CD4-positive, CD25-positive, alpha-beta regulatory T cell (primary cell): Measurements from ENCODE around the gene AGAP9. TPM values are rescaled to one million over a fixed set of nuclear protein-coding genes. Genes with fewer than 3 reads are reported as not detected.
"Not testable (repeated sequence)": the region's sequence is repeated elsewhere in the genome, so short reads cannot be mapped to it uniquely, and the experiment has no call there.

Experiments used
- ATAC-seq, 2 donors: fragments of 150-1000 bp; cut with Tn5 transposase; one replicate each; pipeline ENCODE4 v1.10.0; 2021; ENCODE audit warnings: low read depth in 2 of 2, moderate number of reproducible peaks in 2 of 2, moderate library complexity in 1 of 2
- DNase-seq, 3 donors: peaks; one replicate each; pipeline versions ENCODE4 v3.0.0 to v3.0.0-alpha.2; 2012 to 2022; ENCODE audit warnings: mixed read lengths in 1 of 3
- H3K27ac ChIP-seq: one replicate; pipeline ENCODE4 v1.7.0; 2013; ENCODE audit warnings: mild to moderate bottlenecking, low read length; ENCODE audit not compliant: insufficient read depth, poor library complexity, severe bottlenecking
- H3K27me3 ChIP-seq: one replicate; pipeline ENCODE4 v1.7.0; 2013; ENCODE audit warnings: low read length; ENCODE audit not compliant: control insufficient read depth, insufficient read depth
- H3K36me3 ChIP-seq: one replicate; pipeline ENCODE4 v1.7.0; 2013; ENCODE audit warnings: mild to moderate bottlenecking, low read length, moderate library complexity; ENCODE audit not compliant: control insufficient read depth, insufficient read depth
- H3K4me1 ChIP-seq: 2 replicates; pipeline ENCODE4 v1.7.0; 2013; ENCODE audit warnings: mild to moderate bottlenecking, low read length; ENCODE audit not compliant: insufficient read depth, control insufficient read depth, poor library complexity, severe bottlenecking
- H3K4me3 ChIP-seq: one replicate; pipeline ENCODE4 v1.7.0; 2013; ENCODE audit warnings: low read depth, mild to moderate bottlenecking, low read length, moderate library complexity
- H3K9me3 ChIP-seq, 2 experiments: 1 replicate in 1 of 2; 2 replicates in 1 of 2; pipeline ENCODE4 v1.7.0; 2013; ENCODE audit warnings: low read length in 2 of 2, mild to moderate bottlenecking in 1 of 2, moderate library complexity in 1 of 2; ENCODE audit not compliant: control insufficient read depth in 2 of 2
- H3K27ac Mint-ChIP-seq, 3 donors: one replicate each; pipeline ENCODE4 v1.8.0; 2020 to 2022; ENCODE audit warnings: mild to moderate bottlenecking in 3 of 3, mixed read lengths in 3 of 3, moderate library complexity in 2 of 3
- H3K27me3 Mint-ChIP-seq: one replicate; pipeline ENCODE4 v1.8.0; 2022; ENCODE audit warnings: mild to moderate bottlenecking, mixed read lengths
- H3K36me3 Mint-ChIP-seq: one replicate; pipeline ENCODE4 v1.8.0; 2020; ENCODE audit warnings: mixed read lengths
- H3K4me1 Mint-ChIP-seq, 4 donors: one replicate each; pipeline ENCODE4 v1.8.0; 2020 to 2022; ENCODE audit warnings: mixed read lengths in 4 of 4, mild to moderate bottlenecking in 1 of 4
- H3K4me3 Mint-ChIP-seq, 4 donors: one replicate each; pipeline ENCODE4 v1.8.0; 2020 to 2022; ENCODE audit warnings: mild to moderate bottlenecking in 4 of 4, mixed read lengths in 4 of 4, moderate library complexity in 3 of 4
- H3K9me3 Mint-ChIP-seq, 7 donors: one replicate each; pipeline ENCODE4 v1.8.0; 2020 to 2022; ENCODE audit warnings: mixed read lengths in 7 of 7, mild to moderate bottlenecking in 3 of 7, moderate library complexity in 2 of 7
- polyA plus RNA-seq, 4 donors: library from polyadenylated mRNA; unstranded; fragments of 300-500 nt; fragmentation: Illumina TruSeq; gene quantifications; one replicate each; pipeline ENCODE4 v1.2.3, GENCODE V29; 2021
- total RNA-seq: library from RNA; stranded (reverse); gene quantifications from one replicate; pipeline ENCODE4 v1.2.3, GENCODE V29; 2022

The AGAP9 gene
- total and polyA plus RNA-seq, 5 donors from 2014 or later, result 0.07 to 8.0 (median 0.46) TPM; not detected in 2

DNA sequence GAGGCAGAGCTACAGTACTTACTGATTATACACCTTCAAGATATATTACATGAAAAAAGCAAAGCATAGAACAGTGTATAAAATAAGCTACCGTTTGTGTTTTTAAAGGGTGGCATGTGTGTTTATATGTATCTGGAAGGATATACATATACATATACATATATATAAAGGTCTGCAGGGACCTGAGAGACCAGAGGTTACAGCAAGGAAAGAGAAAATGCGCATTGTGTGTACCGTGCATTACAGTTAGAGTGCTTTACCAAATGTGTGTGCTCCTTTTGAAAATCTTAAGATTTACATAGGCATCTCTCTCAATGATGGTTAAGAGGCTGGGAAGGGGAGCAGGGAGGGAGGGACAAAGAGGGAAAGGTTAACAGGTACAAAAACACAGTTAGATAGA lies 23.8 kb upstream of the AGAP9 start:
- DNase-seq, H3K27me3 Mint-ChIP-seq, H3K4me1 ChIP-seq, ATAC-seq, H3K4me3 ChIP-seq, H3K9me3 Mint-ChIP-seq, H3K4me3 Mint-ChIP-seq, H3K36me3 Mint-ChIP-seq, H3K9me3 ChIP-seq, H3K4me1 Mint-ChIP-seq, H3K27me3 ChIP-seq, H3K36me3 ChIP-seq, H3K27ac Mint-ChIP-seq, H3K27ac ChIP-seq: not testable (repeated sequence)

DNA sequence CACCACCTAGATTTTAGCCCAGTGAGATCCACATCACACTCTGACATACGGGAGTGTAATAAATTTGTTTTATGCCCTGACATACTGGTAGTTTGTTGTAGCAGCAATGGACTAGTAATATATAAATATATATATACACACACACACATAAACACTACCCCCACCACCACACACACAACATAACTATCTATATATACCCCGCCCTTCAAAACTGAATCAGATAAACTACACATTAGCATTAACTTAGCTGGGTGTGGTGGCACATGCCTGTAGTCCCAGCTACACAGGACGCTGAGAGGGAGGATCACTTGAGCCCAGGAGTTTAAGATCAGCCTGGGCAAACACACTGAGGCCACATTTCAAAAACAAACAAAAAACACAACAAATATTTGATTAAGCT lies 13.0 kb upstream of the AGAP9 start:
- DNase-seq, H3K27me3 Mint-ChIP-seq, H3K27ac Mint-ChIP-seq, H3K36me3 Mint-ChIP-seq, ATAC-seq, H3K9me3 Mint-ChIP-seq, H3K36me3 ChIP-seq, H3K4me3 ChIP-seq, H3K27me3 ChIP-seq, H3K4me1 Mint-ChIP-seq, H3K9me3 ChIP-seq, H3K4me3 Mint-ChIP-seq, H3K27ac ChIP-seq, H3K4me1 ChIP-seq: not testable (repeated sequence)

DNA sequence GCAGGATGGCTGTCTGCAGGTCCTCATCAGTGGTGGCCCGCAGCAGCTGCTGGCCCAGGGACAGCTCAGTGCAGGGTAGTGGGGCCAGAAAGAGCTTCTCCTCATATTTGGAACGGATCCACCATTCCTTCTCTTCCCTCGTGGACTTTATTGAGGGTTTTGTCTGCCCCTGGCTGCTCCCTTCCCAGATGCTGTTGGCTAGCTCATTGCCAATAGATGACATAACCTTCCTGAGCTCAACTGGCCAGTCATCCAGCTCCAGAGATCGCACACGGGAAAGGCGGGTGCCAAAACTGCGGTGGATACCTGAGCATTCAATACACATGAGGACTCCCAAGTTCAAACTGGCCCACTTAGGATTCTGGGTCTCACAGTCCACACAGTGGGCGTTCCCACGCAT lies 21.1 kb downstream of the AGAP9 start:
- H3K9me3 ChIP-seq, DNase-seq, H3K4me1 ChIP-seq, H3K4me3 Mint-ChIP-seq, H3K4me3 ChIP-seq, H3K36me3 Mint-ChIP-seq, H3K27ac Mint-ChIP-seq, H3K4me1 Mint-ChIP-seq, H3K27me3 Mint-ChIP-seq, H3K9me3 Mint-ChIP-seq, H3K36me3 ChIP-seq, ATAC-seq, H3K27ac ChIP-seq, H3K27me3 ChIP-seq: not testable (repeated sequence)

DNA sequence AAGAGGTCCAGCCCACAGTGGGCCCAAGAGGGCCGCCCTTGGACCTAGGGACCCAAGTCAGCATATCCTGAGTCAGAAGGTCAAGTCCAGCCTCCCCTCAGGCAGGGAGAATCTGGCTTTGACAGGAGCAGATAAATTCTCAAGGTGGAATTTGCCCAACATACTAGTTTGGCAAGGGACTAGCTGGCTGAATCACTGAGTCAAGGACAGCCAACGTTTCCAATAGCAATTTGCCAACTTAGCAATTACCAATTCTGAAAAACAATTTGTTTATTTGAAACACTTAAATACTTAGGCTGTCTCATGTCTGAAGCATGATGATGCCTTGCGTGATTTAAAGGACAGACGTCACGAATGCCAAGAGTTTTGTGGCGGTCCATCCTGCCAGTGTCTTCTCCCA lies 29.2 kb downstream of the AGAP9 start:
- H3K27me3 ChIP-seq, DNase-seq, H3K4me3 Mint-ChIP-seq, H3K4me1 ChIP-seq, H3K36me3 Mint-ChIP-seq, H3K4me3 ChIP-seq, H3K9me3 Mint-ChIP-seq, H3K27ac ChIP-seq, H3K36me3 ChIP-seq, H3K4me1 Mint-ChIP-seq, H3K27me3 Mint-ChIP-seq, H3K27ac Mint-ChIP-seq, ATAC-seq, H3K9me3 ChIP-seq: not testable (repeated sequence)

DNA sequence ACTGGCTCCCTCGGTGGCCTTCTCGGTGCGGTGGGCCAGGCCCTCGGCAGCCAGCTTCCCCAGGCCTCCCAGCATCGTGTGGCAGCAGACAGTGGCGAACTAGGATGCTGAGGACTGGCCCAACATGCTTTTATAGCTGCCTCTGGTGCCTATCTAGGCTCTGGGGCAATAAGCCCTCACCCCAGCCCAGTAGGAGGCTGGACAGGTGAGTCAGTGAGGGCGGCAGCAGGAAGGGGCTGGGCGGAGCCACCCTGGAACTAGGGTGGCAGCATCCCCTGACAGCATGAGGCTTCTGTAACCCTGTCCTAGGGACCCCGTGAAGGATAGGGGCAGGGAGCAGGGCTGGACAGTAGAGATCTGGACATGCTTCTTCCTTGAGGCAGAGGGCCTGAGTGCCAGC lies 31.8 kb downstream of the AGAP9 start, which contains the start of gene FAM25G:
Gene FAM25G (minus strand): TSS at position 101 of the 400 bp plus-strand sequence. CDS start 26 bp downstream, at position 75.
- H3K9me3 ChIP-seq, H3K9me3 Mint-ChIP-seq, H3K4me1 ChIP-seq, H3K4me3 ChIP-seq, H3K27ac ChIP-seq, H3K36me3 Mint-ChIP-seq, H3K27me3 ChIP-seq, H3K4me3 Mint-ChIP-seq, H3K27me3 Mint-ChIP-seq, H3K4me1 Mint-ChIP-seq, H3K36me3 ChIP-seq, DNase-seq, ATAC-seq, H3K27ac Mint-ChIP-seq: not testable (repeated sequence)

DNA sequence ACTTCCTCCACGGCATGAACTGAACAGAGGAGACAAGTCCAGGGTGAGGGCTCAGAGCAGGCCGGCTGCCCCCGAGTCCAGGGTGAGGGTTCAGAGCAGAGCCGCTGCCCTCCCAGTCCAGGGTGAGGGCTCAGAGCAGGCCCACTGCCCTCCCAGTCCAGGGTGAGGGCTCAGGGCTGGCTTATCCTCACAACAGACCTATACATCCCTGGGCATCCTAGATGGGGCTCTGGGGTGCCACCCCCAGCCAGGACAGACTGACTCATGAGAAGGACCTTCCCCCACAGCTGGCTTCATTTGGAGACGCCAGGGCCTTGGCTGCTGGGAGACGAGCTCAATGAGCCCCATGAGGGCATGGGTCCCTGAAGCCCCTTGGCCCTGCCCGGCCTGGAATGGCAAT lies 33.8 kb downstream of the AGAP9 start:
- not testable (repeated sequence) for H3K9me3 Mint-ChIP-seq, H3K9me3 ChIP-seq, H3K4me3 ChIP-seq, H3K4me1 ChIP-seq, H3K27me3 Mint-ChIP-seq, H3K36me3 ChIP-seq, H3K4me1 Mint-ChIP-seq, H3K36me3 Mint-ChIP-seq, DNase-seq, H3K27me3 ChIP-seq, H3K4me3 Mint-ChIP-seq, H3K27ac ChIP-seq, ATAC-seq, H3K27ac Mint-ChIP-seq

DNA sequence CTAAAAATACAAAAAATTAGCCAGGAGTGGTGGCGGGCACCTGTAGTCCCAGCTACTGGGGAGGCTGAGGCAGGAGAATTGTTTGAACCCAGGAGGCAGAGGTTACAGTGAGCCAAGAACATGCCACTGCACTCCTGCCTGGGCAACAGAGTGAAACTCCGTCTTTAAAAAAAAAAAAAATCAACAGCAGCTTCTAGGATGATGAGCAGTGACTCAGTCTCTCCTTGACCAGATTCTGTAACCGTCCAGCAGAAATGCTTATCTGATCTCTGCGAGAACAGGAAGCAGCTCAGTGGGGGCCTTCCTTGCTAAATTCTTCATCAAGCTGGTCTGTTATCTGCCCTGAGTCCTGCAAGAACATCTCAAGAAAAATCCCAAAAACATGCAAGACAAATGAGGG lies 37.5 kb downstream of the AGAP9 start:
- not testable (repeated sequence) for H3K4me1 Mint-ChIP-seq, H3K27me3 Mint-ChIP-seq, ATAC-seq

DNA sequence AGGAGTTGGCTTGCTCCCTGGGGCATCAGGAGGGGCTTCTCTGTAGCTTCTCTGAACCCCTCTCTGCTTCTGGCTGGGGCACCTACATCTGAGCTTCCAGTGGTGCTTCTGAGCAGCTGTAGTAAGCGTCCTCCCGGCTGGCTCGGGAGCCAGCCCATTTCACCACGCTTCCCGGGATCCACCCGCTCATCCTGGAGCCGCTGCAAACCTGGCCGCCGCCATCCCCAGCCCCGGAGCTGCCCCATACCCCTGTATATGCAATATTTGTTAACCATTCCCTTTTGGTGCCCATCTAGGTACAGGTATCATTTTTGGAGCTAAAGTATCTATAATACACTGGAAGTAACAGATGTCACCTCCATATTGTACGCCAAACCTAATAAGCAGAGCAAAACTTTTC lies 38.7 kb downstream of the AGAP9 start:
- not testable (repeated sequence) for H3K4me1 ChIP-seq, H3K9me3 Mint-ChIP-seq, H3K4me1 Mint-ChIP-seq, H3K27me3 Mint-ChIP-seq, H3K27ac Mint-ChIP-seq, H3K4me3 ChIP-seq, H3K36me3 Mint-ChIP-seq, H3K9me3 ChIP-seq, H3K27ac ChIP-seq, H3K27me3 ChIP-seq, ATAC-seq, H3K36me3 ChIP-seq, DNase-seq
- H3K4me3 Mint-ChIP-seq, result peak overlapping the region in 1 of 4 donors; percentile 7

More for the DNA sequence above, 37.5 kb downstream of the AGAP9 start:
- not testable (repeated sequence) for H3K36me3 ChIP-seq, H3K4me3 Mint-ChIP-seq, H3K27ac Mint-ChIP-seq, H3K36me3 Mint-ChIP-seq, H3K4me1 ChIP-seq, H3K4me3 ChIP-seq, H3K9me3 ChIP-seq, H3K27ac ChIP-seq, H3K9me3 Mint-ChIP-seq, H3K27me3 ChIP-seq, DNase-seq
